ENCODE measurements around the gene ZNF471.

- TF ChIP-seq SP1 (IDR thresholded peaks at IDR 0.05) (no peak), SP1 (CRISPR knock-in tag; IDR thresholded peaks at IDR 0.05) (no peak), PRPF4 (IDR thresholded peaks at IDR 0.05; ENCODE audit: low read depth, low read length, poor library complexity, severe bottlenecking) (no peak), RAD51 (IDR thresholded peaks at IDR 0.05; ENCODE audit: borderline replicate concordance) (no peak), EP300 (IDR thresholded peaks at IDR 0.05; ENCODE audit: low read depth in 2 of 2, low read length in 2 of 2) (no peak), EP300 (CRISPR knock-in tag; IDR thresholded peaks at IDR 0.05; ENCODE audit: borderline replicate concordance) (no peak)
Measured at GRCh38 chr19:56538761-56539263, 31.2 kb downstream of the ZNF471 start, which contains the start of gene ZFP28.

All from HepG2 (cell line).